Embryonic facial prominence (tissue), 1 donor: ENCODE measurements around the gene C20orf202.
"Not testable (repeated sequence)": the region's sequence is repeated elsewhere in the genome, so short reads cannot be mapped to it uniquely, and the experiment has no call there.

ENCODE experiments used
- DNase-seq: peaks from one replicate; pipeline ENCODE4 v3.0.0-alpha.2; 2016; ENCODE audit errors: extremely low spot score

Gene C20orf202

GRCh38 chr20:1247689-1248088 lies 44.4 kb downstream of the C20orf202 start:
- no peak for DNase-seq

DNA sequence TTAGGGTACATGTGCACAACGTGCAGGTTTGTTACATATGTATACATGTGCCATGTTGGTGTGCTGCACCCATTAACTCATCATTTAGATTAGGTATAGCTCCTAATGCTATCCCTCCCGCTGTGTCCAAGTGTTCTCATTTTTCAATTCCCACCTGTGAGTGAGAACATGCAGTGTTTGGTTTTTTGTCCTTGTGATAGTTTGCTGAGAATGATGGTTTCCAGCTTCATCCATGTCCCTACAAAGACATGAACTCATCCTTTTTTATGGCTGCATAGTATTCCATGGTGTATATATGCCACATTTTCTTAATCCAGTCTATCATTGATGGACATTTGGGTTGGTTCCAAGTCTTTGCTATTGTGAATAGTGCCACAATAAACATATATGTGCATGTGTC lies 47.0 kb downstream of the C20orf202 start:
- DNase-seq = not testable (repeated sequence)

- no peak for DNase-seq
Observed at GRCh38 chr20:1252416-1252815, 49.2 kb downstream of the C20orf202 start.

DNA sequence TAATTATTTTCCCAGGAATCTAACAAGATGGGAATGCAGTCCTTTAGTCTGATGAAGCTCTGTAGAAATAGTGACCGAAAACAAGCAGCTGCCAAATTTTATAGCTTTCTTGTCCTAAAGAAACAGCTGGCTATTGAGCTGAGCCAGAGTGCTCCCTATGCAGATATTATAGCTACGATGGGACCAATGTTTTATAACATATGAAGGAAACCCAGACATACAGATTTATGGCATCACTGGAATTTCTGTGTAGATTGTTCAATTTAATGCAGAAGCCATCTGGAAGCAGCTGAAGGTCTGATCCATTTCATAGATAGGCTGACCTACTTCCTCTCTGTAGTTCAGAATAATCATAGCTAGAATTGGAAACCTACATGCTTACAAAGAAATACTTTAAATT lies 51.0 kb downstream of the C20orf202 start:
- no peak for DNase-seq

GRCh38 chr20:1255675-1256074 lies 52.4 kb downstream of the C20orf202 start:
- DNase-seq = no peak
